Activated naive CD8-positive, alpha-beta T cell (primary cell): ENCODE measurements around the gene INPP5D.
"Not testable (repeated sequence)": the region's sequence is repeated elsewhere in the genome, so short reads cannot be mapped to it uniquely, and the experiment has no call there.

ENCODE experiments used
- H3K27ac Mint-ChIP-seq: one replicate; pipeline ENCODE4 v1.8.0; 2021; ENCODE audit warnings: mixed read lengths
- H3K27me3 Mint-ChIP-seq: one replicate; pipeline ENCODE4 v1.8.0; 2021; ENCODE audit warnings: mixed read lengths
- H3K36me3 Mint-ChIP-seq: one replicate; pipeline ENCODE4 v1.8.0; 2021; ENCODE audit warnings: mixed read lengths
- H3K4me1 Mint-ChIP-seq: one replicate; pipeline ENCODE4 v1.8.0; 2021; ENCODE audit warnings: low read depth, mixed read lengths
- H3K4me3 Mint-ChIP-seq: one replicate; pipeline ENCODE4 v1.8.0; 2021; ENCODE audit warnings: mild to moderate bottlenecking, mixed read lengths
- H3K9me3 Mint-ChIP-seq: one replicate; pipeline ENCODE4 v1.8.0; 2021; ENCODE audit warnings: low read depth, mixed read lengths

INPP5D gene

DNA sequence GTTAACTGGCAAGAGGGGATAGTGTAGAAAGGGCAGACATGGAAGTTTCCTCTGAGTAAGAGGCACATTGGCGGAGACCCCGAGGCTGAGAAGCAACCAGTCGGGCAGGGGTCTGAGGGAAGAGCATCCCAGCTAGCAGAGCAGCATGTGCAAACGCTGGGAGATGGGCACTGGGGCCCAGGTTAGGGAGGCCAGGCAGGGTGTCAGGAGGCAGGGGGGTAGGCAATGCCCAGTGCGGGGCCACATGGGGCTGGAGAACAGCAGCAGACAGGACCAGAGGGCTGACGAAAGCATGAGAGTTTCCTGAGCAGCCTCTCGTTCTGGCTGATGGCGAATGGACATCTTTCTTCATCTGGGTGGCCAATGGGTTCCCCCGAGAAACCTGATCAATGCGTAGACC, 88.2 kb downstream of the INPP5D start:
- no peaks in the 10 kb centered on the region for H3K9me3 Mint-ChIP-seq
- peak overlapping the region; percentile 2 for H3K27ac Mint-ChIP-seq
- H3K4me3 Mint-ChIP-seq = no peak overlapping the region
- no peaks in the 10 kb centered on the region for H3K27me3 Mint-ChIP-seq
- H3K4me1 Mint-ChIP-seq = no peaks in the 10 kb centered on the region
- peaks cover 31% of the 10 kb centered on the region for H3K36me3 Mint-ChIP-seq

DNA sequence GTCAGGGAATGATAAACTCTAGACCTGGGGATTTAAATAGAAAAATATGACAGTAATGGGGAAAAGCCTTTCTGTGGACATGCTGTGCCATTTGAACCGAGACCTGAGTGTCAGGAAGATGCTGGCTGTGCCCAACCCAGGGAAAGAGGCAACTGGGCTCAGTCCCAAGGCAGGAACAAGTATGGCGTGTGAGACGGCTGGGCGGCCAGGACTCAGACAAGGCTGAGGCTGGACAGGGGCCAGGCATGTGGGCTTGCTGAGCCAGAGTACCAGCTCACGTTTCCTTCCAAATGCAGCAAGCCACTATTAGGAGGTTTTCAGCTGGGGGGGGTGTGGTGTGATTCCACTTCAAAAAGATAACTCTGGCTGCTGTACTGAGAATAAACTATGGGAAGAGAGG, 92.4 kb downstream of the INPP5D start:
- no peak overlapping the region for H3K4me3 Mint-ChIP-seq
- peaks cover 25% of the 10 kb centered on the region for H3K36me3 Mint-ChIP-seq
- no peaks in the 10 kb centered on the region for H3K27me3 Mint-ChIP-seq
- H3K9me3 Mint-ChIP-seq = no peaks in the 10 kb centered on the region
- peak overlapping the region; percentile 41 for H3K27ac Mint-ChIP-seq
- H3K4me1 Mint-ChIP-seq = no peaks in the 10 kb centered on the region

DNA sequence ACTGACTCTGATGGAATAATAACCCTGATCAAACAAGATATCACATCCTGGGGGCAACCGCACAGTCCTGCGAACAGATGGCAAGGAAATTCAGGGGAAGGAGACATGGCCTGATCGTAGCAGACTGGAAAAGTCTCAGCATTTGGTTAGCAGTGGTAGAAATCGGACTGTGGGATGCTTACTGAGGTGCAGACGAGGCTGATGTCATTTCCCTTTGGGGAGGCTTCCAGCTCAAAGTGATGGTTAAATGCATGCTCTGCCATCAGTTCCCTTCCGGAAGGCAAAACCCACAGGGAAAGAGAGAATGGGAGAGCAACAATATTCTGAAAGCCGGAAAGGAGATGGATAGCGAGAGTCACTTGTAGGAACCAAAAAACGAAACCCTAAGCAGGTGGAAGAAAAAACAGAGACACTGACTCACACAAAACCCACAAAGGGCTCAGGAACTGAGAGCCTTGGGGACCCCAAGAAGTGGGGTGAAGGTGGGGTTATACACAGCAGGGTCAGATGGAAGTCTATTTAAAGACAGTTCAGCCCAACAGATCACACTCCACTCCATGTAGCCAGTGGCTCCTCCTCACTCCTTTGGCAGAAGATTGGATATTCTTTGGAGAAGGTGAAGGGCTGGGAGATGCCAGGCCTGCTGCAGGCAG, 93.1 kb downstream of the INPP5D start:
- Mint-ChIP-seq H3K27me3 (no peaks in the 10 kb centered on the region), H3K27ac (peak overlapping the region; percentile 41), H3K9me3 (no peaks in the 10 kb centered on the region), H3K36me3 (peaks cover 25% of the 10 kb centered on the region), H3K4me3 (no peak overlapping the region), H3K4me1 (no peaks in the 10 kb centered on the region)

DNA sequence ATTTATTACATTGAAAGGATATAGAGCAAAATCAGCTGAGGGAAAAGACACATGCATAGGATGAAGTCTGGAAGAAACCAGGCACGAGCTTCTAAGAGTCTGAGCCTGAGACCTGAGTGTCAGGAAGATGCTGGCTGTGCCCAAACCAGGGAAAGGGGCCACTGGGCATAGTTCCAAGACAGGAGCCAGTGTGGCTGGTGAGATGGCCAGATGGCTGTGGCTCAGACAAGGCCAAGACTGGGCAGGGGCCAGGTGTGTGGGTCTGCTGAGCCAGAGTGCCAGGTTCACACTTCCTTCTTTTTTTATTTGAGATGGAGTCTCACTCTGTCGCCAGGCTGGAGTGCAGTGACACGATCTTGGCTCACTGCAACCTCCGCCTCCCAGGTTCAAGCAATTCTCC, 95.9 kb downstream of the INPP5D start:
- H3K27ac Mint-ChIP-seq = no peak overlapping the region
- no peak overlapping the region for H3K4me3 Mint-ChIP-seq
- H3K4me1 Mint-ChIP-seq = no peaks in the 10 kb centered on the region
- no peaks in the 10 kb centered on the region for H3K27me3 Mint-ChIP-seq
- H3K36me3 Mint-ChIP-seq = peaks cover 18% of the 10 kb centered on the region
- H3K9me3 Mint-ChIP-seq = no peaks in the 10 kb centered on the region

DNA sequence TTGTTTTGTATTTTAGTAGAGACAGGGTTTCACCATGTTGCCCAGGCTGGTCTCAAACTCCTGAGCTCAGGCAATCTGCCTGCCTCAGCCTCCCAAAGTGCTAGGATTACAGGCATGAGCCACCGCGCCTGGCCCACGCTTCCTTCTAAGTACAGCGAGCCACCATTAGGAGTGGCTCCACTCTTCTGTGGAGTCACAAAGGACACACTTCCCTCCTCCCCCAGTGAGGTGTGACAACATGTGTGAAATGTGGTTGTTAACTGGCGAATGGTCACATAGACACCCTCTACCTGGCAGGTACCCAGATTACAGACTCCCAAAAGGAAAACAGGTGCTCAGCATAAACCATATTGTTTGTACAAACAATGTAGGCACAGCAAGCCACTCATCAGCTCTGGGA, 96.3 kb downstream of the INPP5D start:
- not testable (repeated sequence) for H3K4me3 Mint-ChIP-seq, H3K9me3 Mint-ChIP-seq, H3K27me3 Mint-ChIP-seq, H3K4me1 Mint-ChIP-seq
- Mint-ChIP-seq H3K36me3 (peaks cover 18% of the 10 kb centered on the region), H3K27ac (peak overlapping the region; percentile 4)

DNA sequence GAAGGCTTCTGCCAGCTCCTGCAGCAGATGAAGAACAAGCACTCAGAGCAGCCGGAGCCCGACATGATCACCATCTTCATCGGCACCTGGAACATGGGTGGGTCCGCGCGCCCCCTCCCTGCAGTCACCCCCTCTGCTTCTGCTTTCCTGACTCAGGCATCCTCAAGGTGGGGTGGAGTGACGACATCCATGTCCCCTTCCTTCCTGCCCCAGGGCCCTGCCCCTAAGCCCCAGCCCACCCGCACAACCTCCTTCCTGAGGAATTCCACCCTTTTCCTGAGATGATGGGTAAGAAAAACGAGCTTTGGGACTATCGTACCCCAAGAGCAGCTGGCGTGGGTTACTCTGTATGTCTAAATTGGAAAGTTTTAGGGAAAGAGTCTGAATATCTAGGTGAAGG, 101.6 kb downstream of the INPP5D start:
- Mint-ChIP-seq H3K27me3 (no peaks in the 10 kb centered on the region), H3K27ac (no peak overlapping the region), H3K9me3 (no peaks in the 10 kb centered on the region), H3K4me3 (no peak overlapping the region), H3K36me3 (peaks cover 5% of the 10 kb centered on the region), H3K4me1 (peaks cover 2% of the 10 kb centered on the region)

DNA sequence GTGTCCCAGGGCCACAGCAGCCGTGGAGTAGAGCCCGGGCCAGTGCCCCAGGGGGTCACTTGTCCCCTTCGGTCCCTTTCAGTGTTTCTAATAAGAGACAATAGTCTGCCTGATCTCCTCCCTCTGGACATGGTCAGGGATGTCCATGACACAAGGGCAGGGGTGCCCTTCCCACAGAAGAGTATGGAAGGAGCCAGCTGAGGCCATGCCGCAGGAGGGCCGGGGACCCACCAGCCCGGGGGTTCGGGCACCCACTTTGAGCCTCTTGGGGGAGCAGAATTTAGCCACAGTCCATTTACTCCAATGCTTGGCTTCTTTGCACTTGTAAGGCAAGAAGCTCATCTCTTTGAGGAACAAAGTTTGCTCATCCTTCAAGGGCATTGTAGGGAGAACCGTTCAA, 102.6 kb downstream of the INPP5D start:
- Mint-ChIP-seq H3K4me1 (peaks cover 2% of the 10 kb centered on the region), H3K27ac (no peak overlapping the region), H3K4me3 (no peak overlapping the region), H3K36me3 (peaks cover 5% of the 10 kb centered on the region), H3K9me3 (no peaks in the 10 kb centered on the region), H3K27me3 (no peaks in the 10 kb centered on the region)

DNA sequence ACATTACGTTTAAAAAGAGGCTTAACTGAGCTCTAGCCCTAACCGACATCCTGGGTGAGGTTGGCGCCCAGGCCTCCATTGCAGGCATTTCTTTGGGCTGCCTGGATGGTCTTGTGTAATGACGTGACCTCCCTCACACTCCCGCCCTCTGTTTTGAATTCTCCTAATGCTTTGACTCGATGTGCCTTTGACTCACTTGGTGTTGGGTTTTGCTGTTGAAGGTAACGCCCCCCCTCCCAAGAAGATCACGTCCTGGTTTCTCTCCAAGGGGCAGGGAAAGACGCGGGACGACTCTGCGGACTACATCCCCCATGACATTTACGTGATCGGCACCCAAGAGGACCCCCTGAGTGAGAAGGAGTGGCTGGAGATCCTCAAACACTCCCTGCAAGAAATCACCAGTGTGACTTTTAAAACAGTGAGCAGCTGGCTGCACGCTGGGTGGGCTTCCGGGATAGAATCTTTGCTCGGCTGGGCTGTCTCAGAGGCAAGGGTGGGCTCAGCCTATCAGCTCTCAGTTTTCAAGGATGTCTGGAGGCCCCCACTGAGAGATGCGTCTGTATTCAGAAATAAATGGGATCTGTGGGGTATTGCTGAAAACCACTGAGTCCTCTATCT, 103.5 kb downstream of the INPP5D start:
- Mint-ChIP-seq H3K27ac (no peak overlapping the region), H3K4me1 (peaks cover 2% of the 10 kb centered on the region), H3K36me3 (no peaks in the 10 kb centered on the region), H3K4me3 (no peak overlapping the region), H3K27me3 (no peaks in the 10 kb centered on the region), H3K9me3 (no peaks in the 10 kb centered on the region)

DNA sequence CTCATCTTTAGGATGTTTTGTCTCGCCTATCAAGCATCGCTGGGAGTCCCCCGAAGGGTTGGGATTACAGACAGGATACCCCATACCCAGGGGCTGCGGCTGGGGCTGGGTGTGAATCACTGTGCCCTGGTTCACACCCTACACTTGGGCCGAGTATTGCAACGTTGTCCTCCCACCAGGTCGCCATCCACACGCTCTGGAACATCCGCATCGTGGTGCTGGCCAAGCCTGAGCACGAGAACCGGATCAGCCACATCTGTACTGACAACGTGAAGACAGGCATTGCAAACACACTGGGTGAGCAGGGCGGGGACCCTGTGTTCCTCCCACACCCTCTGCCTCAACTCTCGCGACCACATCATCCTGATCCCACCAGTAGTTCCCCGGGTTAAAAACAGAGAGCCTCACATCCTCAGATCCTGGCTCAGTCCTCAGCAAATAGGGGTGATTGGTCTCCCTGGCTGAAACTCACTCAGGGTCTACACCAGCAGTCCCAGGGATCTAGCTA, 104.0 kb downstream of the INPP5D start:
- Mint-ChIP-seq H3K9me3 (no peaks in the 10 kb centered on the region), H3K27me3 (no peaks in the 10 kb centered on the region), H3K36me3 (no peaks in the 10 kb centered on the region), H3K4me1 (peaks cover 2% of the 10 kb centered on the region), H3K27ac (no peak overlapping the region), H3K4me3 (no peak overlapping the region)

DNA sequence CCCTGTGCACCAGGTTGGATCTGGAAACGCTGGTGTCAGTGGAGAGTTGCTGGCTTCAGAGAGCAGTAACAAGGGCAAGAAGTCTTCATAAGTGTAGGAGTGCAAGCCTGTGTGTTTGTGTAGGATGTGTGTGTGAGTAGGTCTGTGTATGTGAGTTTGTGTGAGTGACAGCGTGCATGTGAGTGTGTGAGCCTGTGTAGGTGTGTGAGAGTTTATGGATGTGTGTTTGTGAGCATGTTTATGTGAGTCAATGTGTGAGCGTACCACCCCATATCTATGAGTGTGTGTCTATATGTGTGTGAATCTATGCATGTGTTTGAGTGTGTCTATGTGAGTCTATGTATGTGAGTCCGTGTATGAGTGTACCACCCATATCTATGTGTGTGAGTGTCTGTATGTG, 104.8 kb downstream of the INPP5D start:
- peaks cover 2% of the 10 kb centered on the region for H3K4me1 Mint-ChIP-seq
- H3K9me3 Mint-ChIP-seq = no peaks in the 10 kb centered on the region
- H3K36me3 Mint-ChIP-seq = no peaks in the 10 kb centered on the region
- no peak overlapping the region for H3K4me3 Mint-ChIP-seq
- no peaks in the 10 kb centered on the region for H3K27me3 Mint-ChIP-seq
- no peak overlapping the region for H3K27ac Mint-ChIP-seq

DNA sequence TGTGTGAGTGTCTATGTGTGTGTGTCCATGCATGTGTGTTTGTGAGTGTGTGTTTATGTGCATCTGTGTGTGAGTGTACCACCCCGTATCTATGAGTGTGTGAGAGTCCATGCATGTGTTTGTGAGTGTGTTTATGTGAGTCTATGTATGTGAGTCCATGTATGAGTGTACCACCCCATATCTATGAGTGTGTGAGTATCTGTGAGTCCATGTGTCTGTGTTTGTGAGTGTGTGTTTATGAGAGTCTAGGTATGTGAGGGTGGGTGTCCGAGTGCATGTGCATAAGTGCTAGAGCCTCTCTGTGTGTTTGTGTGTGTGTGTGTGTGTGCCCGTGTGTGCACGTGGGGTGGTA, 105.4 kb downstream of the INPP5D start:
- no peak overlapping the region for H3K4me3 Mint-ChIP-seq
- H3K9me3 Mint-ChIP-seq = no peaks in the 10 kb centered on the region
- H3K27me3 Mint-ChIP-seq = no peaks in the 10 kb centered on the region
- H3K36me3 Mint-ChIP-seq = no peaks in the 10 kb centered on the region
- peaks cover 2% of the 10 kb centered on the region for H3K4me1 Mint-ChIP-seq
- H3K27ac Mint-ChIP-seq = no peak overlapping the region

DNA sequence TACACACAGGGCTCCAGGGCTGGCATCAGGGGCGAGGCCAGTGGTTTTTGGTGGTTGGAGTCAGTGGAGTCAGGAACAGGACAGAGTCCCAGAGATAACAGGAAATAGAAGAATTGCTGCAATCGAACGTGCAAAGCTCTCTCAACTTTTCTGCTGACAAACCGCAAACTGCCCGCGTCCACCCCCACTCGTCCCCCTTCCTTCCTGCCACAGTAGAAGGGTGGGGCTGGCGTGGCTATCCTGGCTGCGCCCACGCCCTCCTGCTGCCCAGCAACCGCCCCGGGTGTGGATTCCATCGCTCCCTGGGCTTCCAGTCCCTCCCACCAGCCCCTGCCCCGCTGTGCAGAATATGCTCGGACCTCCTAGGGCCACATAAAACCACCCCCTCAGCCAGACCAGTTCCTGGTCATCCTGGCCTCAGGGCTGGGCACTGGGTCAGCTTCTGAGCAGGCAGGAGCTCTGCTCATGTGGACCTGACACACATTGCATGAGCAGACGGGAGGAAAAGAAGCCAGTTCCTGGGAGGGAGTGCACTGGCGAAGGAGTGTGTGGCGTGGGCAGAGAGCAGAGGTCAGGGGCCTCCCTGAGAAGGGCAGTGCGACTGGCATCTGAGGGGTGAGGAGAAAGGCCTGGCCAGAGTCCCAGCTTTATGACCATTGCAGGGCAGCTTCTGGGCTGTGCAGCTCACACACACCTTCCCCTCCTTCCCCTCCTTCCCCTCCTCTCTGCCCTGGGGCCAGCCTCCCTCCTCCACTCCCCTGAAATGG, 105.9 kb downstream of the INPP5D start:
- H3K27ac Mint-ChIP-seq = peak overlapping the region; percentile 54
- H3K36me3 Mint-ChIP-seq = peaks cover 1% of the 10 kb centered on the region
- H3K27me3 Mint-ChIP-seq = no peaks in the 10 kb centered on the region
- peaks cover 2% of the 10 kb centered on the region for H3K4me1 Mint-ChIP-seq
- no peak overlapping the region for H3K4me3 Mint-ChIP-seq
- no peaks in the 10 kb centered on the region for H3K9me3 Mint-ChIP-seq

DNA sequence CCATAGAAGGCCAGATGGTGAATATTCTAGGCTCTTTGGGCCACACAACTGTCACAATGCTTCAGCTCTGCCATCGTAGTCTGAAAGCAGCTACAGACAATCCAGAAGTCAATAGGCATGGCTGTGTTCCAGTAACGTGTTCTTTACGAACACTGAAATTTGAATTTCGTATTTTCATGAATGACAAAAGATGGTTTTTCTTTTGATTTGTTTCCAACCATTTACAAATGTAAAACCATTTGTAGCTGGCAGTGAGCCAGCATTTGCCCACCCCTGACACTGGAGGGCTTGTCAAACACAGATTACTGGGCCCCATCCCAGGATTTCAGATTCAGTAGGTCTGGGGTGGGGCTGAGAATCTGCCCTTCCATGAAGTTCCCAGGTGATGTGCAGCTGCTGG, 108.3 kb downstream of the INPP5D start:
- H3K4me1 Mint-ChIP-seq = peaks cover 2% of the 10 kb centered on the region
- H3K9me3 Mint-ChIP-seq = no peaks in the 10 kb centered on the region
- H3K27me3 Mint-ChIP-seq = no peaks in the 10 kb centered on the region
- no peak overlapping the region for H3K27ac Mint-ChIP-seq
- no peak overlapping the region for H3K4me3 Mint-ChIP-seq
- H3K36me3 Mint-ChIP-seq = peaks cover 4% of the 10 kb centered on the region

DNA sequence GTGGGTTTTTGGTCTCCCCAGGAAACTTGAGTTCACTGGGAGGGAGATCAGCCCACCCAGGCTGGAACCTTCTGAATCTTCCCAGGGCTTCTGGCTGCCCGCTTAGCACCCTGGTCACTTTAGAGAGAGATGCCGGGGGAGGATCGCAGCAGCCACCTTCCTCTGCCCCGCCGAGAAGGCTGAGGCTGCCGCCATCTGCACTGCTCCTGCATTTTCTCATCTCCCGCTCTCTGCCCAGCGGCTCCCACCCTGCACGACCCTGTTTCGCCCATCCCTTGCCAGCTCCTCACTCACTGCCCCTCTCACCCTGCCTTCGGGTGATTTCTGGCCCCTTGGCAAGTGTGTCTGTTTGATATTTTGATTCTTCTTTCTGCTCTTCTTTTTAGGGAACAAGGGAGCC, 108.8 kb downstream of the INPP5D start:
- Mint-ChIP-seq H3K4me3 (no peak overlapping the region), H3K27ac (no peak overlapping the region), H3K9me3 (no peaks in the 10 kb centered on the region), H3K27me3 (no peaks in the 10 kb centered on the region), H3K4me1 (peaks cover 2% of the 10 kb centered on the region), H3K36me3 (peaks cover 4% of the 10 kb centered on the region)

DNA sequence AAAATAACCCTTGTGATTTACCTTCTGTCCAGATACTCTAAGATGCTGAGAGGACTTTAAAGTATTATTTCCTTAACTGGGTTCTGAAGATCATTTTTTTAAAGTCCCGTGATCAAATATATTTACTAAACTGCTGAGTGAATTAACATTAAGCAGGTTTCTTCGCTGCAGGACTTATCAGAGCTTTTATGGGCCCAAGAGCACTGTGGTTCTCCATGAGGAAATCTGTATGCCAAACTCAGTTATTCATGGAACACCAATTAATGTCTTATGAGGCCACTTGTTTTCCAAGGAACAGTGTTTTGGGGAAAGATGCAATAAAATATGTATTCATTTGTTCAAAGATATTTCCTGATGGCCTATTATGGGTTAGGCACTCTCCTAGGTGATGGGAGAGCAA, 111.2 kb downstream of the INPP5D start:
- Mint-ChIP-seq H3K36me3 (peaks cover 7% of the 10 kb centered on the region), H3K4me3 (no peak overlapping the region), H3K27me3 (no peaks in the 10 kb centered on the region), H3K27ac (no peak overlapping the region), H3K4me1 (no peaks in the 10 kb centered on the region), H3K9me3 (no peaks in the 10 kb centered on the region)
